Stimulated activated naive CD8-positive, alpha-beta T cell treated with anti-CD3 and anti-CD28 coated beads, Interleukin-15, Interleukin-2, amounts not matched to agents 100 U/mL and 50 U/mL, for 24 hours (primary cell): ENCODE measurements around the gene JARID2.

Experiments
- ATAC-seq: fragments of 150-1000 bp; cut with Tn5 transposase; one replicate; pipeline ENCODE4 v1.10.0; 2021
- DNase-seq: peaks from one replicate; pipeline ENCODE4 v3.0.0; 2021

The JARID2 gene

GRCh38 chr6:15376900-15377487, 131.1 kb downstream of the JARID2 start:
- no peak for DNase-seq
- no peak for ATAC-seq

- no peak for DNase-seq
- ATAC-seq, result peak; percentile 43
Observed at GRCh38 chr6:15378272-15378671, 132.4 kb downstream of the JARID2 start.

DNA sequence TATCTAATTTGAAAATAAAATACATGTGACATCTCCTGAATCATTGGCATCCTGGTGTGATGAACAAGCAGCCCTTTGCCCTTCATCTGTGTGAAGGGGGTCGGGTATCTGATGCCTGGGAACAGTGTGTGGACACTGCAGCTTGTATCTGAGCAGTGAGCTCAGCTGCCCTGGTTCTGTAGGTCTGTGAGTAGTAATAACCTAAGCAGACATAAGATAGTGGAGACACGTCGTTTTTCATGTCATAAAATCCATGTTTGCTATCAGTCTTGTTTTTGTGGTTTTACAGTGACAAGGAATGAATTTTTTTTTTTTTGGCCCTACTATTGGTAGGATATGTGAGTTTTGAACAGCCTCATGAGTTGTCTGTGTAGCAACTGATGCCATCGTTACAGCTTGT, 133.0 kb downstream of the JARID2 start:
- no peak for DNase-seq
- no peak for ATAC-seq

- no peak for ATAC-seq
- DNase-seq, result no peak
Observed at GRCh38 chr6:15380351-15380750, 134.5 kb downstream of the JARID2 start.

DNA sequence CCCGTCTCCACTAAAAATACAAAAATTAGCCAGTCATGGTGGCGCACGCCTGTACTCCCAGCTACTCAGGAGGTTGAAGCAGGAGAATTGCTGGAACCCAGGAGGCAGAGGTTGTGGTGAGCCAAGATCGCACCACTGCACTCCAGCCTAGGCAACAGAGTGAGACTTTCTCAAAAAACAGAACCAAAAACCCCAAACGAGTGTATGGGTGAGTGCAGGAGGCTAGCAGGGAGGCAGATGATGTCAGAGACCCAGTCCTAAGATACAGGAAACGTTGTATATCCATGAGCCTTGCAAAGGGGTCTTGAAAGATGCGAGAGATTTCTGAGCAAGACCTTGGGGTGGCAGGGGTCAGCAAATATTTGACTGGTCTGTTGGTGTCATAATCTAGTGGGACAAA, 136.2 kb downstream of the JARID2 start:
- ATAC-seq, result no peak
- DNase-seq, result no peak

- no peak for ATAC-seq
Observed at GRCh38 chr6:15382712-15383111, 136.8 kb downstream of the JARID2 start.

GRCh38 chr6:15384901-15385300, 139.0 kb downstream of the JARID2 start:
- ATAC-seq, result peak; percentile 34

More at GRCh38 chr6:15382712-15383111, 136.8 kb downstream of the JARID2 start:
- no peak for DNase-seq

DNA sequence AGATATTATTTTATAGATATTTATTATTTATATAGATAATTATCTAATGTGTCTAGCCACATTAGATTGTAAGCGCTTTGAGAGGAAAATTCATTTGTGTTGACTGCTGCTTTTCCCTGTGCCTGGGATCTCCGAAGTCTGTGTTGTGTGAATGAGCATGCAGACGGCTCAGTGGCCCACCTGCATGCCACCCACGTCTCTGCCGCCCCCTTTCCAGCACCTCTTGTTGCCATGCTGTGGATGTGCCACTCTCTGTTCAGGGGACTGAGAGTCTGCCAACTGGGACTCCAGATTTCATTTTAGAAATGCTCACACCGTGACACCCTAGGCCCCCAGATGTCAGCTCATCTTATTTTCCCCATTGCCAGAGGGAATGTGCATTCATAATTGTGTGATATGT, 139.7 kb downstream of the JARID2 start:
- no peak for ATAC-seq
- no peak for DNase-seq

More at GRCh38 chr6:15384901-15385300, 139.0 kb downstream of the JARID2 start:
- DNase-seq, result no peak

GRCh38 chr6:15386110-15386755, 140.4 kb downstream of the JARID2 start:
- DNase-seq, result no peak
- no peak for ATAC-seq

GRCh38 chr6:15386756-15387112, 140.9 kb downstream of the JARID2 start:
- ATAC-seq, result no peak

DNA sequence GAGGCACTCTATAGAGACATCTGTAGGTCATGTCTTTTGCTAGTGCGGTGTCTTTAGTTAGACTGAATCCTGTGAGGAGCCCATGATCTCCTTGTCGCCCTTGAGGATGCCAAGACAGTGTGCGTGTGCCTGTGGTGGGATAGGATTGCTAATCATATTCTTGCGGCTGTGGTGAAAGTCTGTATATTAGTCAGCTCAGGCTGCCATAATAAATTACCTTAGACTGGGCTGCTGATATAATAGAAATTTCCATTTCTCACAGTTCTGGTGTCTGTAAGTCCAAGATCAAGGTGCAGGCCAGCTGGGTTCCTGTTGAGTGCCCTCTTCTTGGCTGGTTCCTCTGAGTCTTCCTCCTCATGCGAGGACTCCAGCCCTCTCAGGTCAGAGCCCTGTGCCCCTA, 141.2 kb downstream of the JARID2 start:
- peak; percentile 28 for DNase-seq
- peak; percentile 70 for ATAC-seq

More at GRCh38 chr6:15386756-15387112, 140.9 kb downstream of the JARID2 start:
- DNase-seq, result no peak

GRCh38 chr6:15389084-15389764, 143.4 kb downstream of the JARID2 start:
- peak; percentile 31 for DNase-seq
- peak; percentile 48 for ATAC-seq

- DNase-seq (no peak), ATAC-seq (no peak)
Observed at GRCh38 chr6:15389765-15390723, 144.2 kb downstream of the JARID2 start.

- no peak for DNase-seq
- ATAC-seq, result no peak
Observed at GRCh38 chr6:15391500-15391899, 145.6 kb downstream of the JARID2 start.

DNA sequence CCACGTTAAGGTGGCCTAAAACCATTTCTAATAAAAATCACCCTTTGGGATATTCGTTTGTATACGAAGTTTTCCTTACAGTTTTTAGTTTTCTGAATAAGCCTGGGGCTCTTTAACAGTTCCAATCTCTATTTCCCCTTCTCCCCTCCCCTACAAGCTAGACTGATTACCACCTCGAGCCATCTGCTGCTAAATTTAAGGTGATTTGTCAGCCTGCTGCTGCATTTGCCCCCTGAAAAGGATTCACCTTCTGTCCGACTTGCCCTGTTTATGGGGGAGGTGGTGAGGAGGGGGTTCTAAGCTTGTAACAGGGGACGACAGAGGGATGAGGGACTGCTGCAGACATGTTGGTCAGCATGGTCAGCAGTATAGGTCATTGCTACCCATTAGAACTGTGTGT, 146.3 kb downstream of the JARID2 start:
- ATAC-seq, result no peak
- no peak for DNase-seq

- DNase-seq (no peak), ATAC-seq (no peak)
Observed at GRCh38 chr6:15393605-15394004, 147.7 kb downstream of the JARID2 start.

GRCh38 chr6:15395087-15395486, 149.2 kb downstream of the JARID2 start:
- ATAC-seq (peak; percentile 12), DNase-seq (no peak)

- DNase-seq, result no peak
- ATAC-seq, result no peak
Observed at GRCh38 chr6:15396808-15397207, 150.9 kb downstream of the JARID2 start.

DNA sequence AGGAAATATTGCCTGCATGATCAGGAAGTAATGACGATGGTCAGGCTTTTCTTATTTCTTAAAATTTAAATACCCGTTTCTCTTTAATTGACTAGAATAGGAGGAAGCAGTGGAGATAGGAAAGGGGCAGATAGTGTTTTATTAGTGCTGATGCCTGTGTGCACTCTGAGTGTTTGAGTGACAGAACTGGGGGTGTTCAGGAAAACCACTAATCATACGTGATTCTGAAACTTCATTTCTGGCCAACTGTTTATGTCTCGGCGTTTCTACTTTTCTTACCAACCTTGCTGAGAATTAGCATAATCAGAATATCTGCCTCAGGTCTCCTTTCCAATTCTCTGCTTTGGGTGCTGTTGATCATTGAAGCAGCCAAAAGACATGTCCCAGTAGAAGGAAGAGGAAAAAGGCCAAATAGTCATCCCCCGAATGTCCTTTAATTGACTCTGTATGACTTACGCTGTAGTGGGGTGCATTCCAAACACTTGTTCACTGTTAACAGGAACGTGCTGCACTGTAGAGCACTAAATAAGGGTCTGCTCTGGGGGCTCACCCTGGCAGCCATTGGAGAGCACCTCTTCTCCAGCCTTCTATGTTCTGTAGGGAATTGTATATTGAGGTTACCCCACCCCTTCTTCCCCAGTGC, 152.9 kb downstream of the JARID2 start:
- no peak for DNase-seq
- peak; percentile 63 for ATAC-seq

- ATAC-seq (no peak), DNase-seq (no peak)
Observed at GRCh38 chr6:15399641-15400470, 154.0 kb downstream of the JARID2 start.

- ATAC-seq (no peak), DNase-seq (peak; percentile 50)
Observed at GRCh38 chr6:15400572-15401004, 154.7 kb downstream of the JARID2 start.
